DMS153 treated with DMSO at 0.1 percent for 48 hours (cell line): Measurements from ENCODE around the gene RP9.
A peak's percentile ranks its signal among the peaks of the same experiment; 100 is the strongest.
"Not testable (repeated sequence)": the region's sequence is repeated elsewhere in the genome, so short reads cannot be mapped to it uniquely, and the experiment has no call there.

Experiments used
- DNase-seq: peaks from one replicate; lab custom pipeline; 2025; ENCODE audit not compliant: unreplicated experiment; lab: John Stamatoyannopoulos, UW

Gene RP9

DNA sequence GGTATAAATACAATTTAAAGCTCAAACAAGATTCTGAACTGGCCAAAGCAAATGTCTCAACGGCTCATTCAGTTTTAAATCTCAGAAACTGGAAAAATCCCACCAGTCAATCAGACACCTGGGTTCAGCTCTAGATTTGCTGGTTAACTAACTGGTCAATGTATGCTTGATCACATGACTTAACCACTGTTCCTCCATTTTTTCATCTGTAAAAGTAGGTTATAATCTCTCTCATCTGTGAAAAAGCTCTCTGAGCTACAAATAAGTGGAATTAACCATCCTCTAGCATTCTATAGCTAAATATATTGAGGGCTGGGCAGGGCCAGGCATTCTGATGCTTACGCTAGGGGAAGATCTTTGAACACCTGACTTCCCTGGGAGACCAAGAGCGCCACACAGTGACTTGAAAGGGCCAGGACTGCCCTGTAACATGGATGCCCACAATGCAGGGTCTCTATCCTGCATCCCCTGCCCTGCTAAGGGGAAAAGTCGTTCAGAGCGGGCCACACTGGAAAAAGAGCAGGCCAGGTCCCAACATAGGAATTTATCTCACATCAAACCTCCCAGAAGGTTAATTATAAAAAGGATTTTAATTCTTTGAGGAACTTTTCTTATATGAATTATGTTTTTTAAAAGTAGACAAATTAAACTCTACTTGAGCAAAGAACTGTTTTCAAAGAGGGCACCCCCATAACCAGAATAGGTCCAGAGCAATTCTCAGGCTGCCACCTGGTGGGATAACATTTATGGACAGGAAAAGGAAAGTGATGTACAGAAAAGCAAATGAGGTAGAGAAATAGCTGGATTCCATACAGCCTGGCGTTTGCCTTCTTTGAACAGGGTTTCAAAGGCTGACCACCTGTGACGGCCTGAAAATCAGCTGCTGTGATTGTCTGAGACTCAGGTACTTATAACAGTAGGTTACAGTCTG, 1.8 kb downstream of the RP9 start:
- peak; percentile 12 for DNase-seq

DNA sequence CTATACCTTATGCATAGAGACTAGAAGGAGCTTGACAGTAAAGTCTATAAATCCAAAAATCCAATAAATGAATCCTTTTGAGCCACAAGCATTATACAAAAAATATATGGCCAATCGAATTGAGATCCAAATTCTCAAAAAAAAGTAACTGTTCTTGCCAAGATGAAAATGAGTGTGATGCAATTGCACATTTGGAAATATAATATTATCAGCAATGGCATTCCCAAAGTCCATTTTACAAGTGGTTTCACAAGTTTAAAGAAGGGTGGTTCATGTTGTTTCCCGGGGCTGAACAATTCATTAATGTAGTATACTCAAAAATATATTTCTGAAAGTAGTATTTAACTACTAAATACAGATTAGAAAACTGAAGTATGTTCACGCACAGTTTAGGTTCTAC, 7.3 kb downstream of the RP9 start:
- no peak for DNase-seq

DNA sequence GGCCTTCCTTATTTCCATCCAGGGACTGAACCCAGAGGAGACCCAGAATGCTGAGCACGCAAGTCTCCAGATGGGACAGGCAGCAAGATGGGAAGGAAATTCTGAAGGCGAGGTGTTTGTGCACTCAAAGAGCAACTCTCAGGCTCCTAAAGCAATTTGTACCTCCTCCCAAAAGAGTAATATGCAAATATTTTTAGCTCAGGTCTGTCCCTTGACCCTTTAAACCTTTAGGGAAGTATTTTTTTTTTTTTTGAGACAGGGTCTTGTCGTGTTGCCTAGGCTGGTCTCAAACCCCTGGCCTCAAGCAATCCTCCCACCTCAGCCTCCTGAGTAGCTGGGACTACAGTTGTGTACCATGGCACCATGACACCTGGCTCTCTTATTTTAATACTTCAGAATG, 8.4 kb downstream of the RP9 start:
- no peak for DNase-seq

DNA sequence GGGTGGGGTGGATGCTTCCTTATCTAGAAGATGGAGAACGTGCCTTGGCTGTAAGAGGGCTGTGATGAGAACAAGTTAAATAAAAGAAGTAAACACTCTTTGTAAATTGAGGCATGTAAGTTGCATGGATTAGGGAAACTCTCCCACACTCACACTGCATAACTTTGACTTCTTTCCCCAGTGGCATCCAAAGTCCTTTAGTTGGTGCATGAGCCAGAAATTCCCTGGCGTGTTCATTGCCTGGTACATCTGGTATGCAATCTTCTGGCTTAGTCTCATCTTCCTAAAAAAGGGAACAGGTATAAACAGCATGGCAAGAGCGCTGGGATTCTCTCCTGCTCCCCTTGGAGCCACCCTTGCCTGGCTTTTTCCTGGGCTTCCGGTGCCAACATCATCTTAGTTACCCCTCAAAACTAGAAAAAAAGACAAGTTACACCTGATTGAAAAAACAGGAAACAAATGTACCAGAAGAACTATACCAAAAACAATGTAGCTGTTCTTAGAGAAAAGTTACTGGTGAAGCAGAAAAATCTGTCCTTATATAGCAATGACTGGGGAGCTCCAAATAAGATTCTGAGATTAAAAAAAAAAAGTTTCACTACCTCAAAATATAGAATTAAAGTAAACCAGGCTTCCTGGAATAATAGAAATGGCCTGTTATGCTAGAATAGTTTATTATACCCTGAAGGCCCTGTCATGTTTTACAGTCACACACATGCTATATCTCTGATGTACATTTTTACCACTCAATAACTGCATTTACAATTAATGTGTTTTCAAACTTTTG, 9.9 kb downstream of the RP9 start:
- DNase-seq, result no peak

DNA sequence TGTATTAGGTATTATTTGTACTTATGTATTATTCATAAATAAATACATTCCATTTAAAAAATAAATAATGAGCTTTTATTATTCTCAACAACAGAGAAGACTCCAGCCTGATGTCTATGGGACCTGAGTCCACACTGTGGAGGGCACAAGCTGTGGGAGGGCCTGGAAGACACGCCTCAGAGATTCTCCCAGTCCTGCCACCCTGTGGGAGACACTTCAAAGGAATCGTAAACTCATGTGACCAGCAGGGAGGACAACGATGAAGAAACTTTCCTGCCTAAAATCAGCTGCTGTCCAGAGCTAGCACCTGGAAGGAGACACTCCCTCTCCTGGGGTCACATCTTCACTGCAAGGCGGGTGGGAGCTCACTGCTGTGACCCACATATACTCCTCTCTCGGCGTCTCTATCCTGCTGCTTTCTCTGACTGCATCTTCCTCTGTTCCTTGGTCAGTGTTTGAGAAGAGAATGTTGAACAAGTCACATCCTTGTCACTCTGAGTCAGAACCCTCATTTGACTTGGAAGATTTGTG, 14.4 kb downstream of the RP9 start:
- not testable (repeated sequence) for DNase-seq

DNA sequence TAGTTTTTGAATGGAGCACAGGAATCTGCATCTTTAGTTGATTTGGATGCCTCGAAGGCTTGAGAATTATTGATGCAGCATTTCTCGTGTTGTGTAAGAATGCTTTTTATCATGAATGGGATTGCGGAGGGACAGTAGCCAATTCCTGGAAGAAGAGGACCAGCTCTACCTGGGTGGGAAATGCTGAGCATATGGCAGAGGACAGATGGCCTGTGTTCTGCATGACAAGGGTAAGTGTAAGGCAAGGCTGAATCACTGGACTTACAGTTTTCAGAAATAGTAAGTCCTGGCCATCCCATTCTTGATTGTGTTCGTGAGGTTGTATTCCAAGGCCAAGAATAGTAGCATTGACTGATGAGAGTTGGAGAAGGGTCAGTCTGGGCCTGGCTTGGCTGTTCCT, 15.9 kb downstream of the RP9 start:
- DNase-seq, result no peak

DNA sequence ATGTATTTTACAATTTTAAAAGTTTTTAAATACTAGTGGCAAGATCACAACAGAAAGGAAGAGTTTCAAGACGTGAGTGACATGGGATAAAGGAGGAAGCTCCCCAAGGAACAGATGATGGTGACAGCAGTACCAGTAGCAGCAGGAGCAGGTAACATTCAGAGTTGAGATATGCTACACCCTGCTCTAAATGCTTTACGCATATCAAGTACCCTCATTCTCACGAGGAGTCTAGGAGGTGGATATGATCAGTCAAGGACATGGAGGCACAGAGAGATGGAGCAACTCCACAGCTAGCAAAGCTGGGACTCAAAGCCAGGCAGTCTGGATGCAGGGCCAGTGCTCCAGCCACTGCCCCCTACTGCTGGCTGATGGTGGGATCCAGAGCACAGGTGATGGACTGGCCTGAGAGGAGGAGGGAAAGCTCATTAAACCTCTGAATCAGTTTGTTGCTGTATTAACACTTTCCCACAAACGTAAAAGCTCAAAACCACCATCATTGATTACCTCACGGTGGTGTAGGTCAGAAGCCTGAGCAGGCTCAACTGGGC, 17.5 kb downstream of the RP9 start:
- DNase-seq, result no peak

DNA sequence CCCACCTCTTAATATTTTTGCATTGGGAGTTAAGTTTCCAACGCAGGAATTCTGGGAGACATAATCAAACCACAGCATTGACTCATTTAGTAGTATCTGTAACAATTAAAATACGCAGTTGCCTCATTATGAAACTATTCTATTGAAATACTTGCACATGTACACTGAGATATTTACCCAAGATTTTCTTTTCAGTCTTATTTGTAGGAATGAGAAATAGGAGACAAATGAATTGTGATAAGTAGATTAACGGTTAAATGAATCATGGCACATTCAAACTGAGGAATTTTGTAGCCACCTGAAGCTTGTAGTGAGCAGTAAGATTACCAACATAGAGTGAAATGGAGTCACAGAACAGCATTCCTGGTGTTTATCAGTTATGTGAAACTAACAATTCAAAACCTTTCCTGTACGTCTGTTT, 18.1 kb downstream of the RP9 start:
- no peak for DNase-seq

DNA sequence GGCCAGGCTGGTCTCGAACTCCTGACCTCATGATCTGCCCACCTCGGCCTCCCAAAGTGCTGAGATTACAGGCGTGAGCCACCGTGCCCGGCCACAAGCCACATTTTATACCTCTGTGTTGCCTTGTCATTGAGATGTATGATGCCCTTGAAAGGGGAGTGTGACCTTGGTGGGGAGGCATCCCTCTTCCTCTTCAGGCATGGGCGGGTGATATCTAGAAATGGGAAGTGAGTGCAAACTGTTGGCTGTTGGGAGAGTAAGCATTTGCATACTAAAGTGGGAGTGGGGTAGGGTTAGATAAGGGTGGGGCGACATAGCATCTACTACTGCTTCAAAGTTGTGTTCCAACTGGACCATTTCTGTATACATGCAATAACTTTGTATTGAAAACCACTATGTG, 20.1 kb downstream of the RP9 start:
- DNase-seq, result no peak

DNA sequence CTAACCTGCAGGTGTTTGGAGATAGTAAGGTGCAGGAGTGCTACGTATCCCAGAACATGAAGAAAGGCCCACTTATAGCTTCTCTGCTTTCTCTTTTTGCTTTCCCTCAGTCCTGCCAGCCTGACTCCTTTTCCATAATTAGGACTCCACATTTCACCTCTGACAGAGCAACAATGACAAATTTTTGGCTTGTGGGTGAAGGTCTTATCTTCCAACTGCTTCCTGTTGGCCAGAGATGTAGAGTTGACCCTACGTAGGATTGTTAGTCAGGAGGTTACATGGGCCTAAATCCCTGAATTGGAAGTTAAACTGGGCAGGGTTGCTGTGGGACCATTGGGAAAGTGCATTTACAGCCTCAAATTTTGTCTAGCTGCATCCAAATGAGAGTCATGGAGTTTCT, 21.3 kb downstream of the RP9 start:
- no peak for DNase-seq

DNA sequence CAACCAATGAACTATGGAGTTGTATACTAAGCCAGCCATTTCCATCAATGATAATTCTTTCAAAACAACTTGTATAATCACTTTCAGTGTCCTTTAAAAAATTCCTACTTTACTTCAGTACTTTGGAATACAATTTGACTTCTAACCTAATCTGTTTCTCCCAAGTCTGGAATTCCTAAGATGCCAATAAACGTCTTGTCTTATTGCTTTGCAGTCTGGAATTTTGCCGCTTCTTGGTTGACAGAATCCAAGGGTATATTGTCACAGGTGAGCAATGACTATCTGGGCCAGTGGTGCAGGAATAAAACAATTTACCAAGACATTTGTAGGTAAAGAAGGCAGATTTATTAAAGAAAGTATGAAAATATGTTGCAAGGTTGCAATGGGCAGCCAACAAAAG, 21.8 kb downstream of the RP9 start:
- DNase-seq, result no peak

DNA sequence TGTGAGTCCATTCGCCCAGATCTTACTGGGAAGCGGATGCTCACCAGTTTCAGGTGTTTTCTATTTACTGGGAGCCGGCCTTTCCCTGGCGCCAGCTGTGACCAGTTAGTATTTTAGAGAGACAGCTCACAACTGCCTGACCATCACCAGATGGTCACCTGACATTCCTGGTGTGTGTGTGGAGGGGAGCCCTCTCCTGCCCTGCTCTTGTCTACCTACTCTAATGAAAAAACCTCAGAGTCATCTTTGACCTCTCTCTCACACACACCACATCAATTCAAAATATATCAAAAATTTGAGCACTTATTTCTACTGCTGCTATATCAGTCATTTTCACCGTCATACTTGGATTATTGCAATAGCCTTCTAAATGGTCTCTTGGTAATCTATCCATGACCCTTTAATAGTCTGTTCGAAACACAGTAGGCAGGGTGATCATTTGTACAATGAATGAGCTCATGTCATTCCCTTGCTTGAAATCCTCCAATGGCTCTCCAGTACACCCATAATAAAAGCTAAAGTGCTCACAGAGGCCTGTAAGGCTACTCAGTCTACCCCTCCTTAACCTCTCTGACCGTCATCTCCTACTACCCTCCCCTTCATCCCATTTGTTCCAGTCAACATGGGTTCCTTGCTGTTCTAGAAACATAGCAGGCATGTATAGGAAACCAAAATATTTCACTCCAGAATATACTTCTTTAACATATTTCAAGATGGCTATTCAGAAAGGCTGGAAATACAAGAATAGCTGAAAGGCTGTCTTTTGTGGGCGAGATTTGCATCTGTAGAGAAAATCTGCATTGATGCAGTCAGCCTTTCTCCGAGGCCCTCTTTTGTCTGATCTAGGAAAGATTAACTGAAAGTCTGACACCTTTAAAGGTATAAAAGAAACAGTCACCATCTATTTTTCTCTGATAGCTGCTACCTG, 29.2 kb downstream of the RP9 start:
- no peak for DNase-seq

DNA sequence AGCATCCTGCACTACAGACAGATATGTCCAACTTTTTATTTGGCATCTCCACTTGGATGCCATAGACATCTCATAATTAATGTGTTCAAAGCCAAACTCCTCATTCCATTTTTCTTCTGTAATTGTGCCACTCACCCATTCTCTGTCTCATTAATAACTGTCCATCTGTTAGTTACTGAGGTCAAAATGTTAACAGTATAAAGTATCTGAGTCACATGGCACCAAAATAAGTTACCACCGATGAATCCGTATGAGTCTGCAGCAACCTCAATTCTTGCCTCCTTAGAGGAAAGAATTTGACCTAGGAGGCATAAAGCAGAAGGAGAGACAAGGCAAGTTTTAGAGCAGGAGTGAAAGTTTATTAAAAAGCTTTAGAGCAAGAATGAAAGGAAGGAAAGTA, 30.1 kb downstream of the RP9 start:
- DNase-seq, result no peak

DNA sequence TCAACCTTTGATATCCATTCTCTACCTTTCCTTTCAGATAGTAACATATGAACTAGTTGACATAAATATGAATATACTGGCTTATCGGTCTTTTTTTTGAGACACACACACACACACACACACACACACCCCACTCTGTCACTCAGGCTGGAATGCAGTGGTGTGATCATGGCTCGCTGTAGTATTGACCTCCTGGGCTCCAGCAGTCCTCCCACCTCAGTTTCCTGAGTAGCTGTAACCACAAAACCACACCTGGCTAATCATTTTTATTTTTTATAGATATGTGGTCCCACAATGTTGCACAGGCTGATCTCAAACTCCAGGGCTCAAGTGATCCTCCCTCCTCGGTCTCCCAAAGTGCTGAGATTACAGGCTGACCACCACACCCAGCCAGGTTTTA, 32.5 kb downstream of the RP9 start:
- no peak for DNase-seq

DNA sequence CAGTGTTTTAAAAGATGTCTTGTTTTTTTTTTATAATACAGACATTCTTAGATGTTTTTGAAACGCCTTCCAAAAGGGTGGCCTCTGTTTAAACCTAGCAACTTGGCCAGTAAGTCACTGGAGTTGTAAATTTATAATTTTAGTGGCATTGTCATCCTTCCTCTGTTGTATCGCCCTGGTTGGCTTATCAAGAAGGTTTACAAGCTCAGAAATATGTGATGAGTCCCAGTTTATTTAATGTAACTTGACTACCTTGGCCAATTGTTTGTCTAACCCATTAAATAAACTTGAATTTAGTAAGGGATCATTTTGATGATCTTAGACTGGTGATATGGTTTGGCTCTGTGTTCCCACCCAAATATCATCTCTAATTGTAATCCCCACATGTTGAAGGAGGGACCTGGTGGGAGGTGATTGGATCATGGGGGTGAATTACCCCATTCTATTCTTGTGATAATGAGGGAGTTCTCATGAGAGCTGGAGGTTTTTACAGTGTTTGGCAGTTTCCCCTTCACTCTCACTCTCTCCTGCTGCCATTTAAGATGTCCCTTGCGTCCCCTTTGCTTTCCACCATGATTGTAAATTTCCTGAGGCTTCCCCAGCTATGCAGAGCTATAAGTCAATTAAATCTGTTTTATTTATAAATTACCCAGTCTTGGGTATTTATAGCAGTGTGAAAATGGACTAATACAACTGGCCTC, 33.2 kb downstream of the RP9 start:
- DNase-seq, result no peak

DNA sequence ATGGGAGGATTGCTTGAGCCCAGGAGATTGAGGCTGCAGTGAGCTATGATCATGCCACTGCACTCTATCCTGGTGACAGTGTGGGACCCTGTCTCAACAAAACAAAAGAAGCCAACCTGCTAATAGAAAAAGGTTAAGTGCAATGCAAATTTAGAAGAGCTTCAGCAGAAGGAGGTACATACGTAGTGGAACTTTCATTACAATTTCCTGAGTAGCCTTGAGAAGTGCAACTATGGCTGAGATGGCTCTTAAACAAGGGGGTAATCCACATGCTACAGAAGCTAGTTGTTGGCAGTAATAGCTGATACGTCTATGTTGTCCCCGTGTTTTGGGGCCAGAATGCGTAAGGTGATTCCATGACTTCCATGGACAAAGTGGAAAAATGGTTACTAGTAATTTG, 36.0 kb downstream of the RP9 start:
- no peak for DNase-seq

DNA sequence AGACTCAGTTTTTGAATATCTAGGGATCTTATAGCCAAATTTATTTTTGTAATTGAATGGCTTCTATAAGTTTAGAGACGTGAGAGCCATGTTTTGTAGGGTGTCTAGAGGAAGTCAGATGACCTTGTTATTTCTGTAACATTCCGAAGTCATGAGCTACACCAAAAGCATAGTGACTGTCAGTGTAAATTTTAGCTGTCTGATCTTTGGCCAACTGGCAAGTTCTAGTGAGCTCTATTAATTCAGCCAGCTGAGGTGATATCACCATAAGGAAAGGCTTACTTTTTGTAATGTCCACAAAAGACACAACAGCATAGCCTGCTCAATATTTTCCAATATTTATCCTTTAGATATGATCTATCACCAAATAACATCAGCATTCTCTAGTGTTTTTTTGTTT, 36.7 kb downstream of the RP9 start:
- DNase-seq, result no peak

DNA sequence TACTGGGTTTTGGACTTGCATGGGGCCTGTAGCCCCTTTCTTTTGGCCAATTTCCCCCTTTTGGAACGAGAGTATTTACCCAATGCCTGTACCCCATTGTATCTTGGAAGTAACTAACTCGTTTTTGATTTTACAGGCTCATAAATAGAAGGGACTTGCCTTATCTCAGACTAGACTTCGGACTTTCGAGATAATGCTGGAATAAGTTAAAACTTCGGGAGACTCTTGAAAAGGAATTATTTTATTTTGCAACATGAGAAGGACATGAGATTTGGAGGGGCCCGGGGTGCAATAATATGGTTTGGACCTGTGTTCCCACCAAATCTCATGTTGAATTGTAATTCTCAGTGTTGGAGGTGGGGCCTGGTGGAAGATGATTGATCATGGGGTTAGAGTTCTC, 38.4 kb downstream of the RP9 start:
- no peak for DNase-seq

DNA sequence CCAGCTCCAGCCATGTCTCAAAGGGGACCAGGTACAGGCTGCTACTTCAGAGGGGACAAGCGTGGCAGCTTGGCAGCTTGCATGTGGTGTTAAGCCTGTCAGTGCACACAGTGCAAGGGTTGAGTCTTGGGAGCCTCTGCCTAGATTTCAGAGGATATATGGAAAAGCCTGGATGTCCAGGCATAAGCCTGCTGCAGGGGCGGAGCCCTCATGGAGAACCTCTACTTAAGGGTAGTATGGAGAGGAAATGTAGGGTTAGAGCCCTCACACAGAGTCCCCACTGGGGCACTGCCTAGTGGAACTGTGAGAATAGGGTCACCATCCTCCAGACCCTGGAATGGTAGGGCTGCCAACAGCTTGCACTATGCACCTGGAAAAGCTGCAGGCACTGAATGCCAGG, 38.9 kb downstream of the RP9 start:
- no peak for DNase-seq

DNA sequence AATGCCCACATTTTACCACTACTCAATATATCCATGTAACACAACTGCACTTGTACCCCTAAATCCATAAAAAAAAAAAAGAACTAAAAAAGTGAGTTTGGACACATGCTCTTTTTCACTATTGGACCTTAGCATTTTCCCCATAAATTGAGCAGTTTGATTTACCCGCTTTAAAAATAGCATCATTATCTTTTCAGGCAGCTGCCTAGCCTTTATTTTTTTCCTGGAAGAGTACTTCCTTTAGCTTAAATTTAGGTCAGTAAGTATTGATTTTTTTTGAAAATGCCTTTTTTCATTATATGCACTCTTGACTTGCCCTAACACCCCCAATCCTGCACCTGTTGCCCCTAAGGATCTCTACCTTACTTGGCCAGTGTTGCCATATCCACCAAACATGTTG, 41.3 kb downstream of the RP9 start:
- no peak for DNase-seq
